GM15510 (cell line): Measurements from ENCODE around the gene NAP1L1.

Experiments used
- POLR2A ChIP-seq: IDR thresholded peaks from 3 replicates; pipeline ENCODE4 v1.6.1; 2011; ENCODE audit warnings: borderline replicate concordance; ENCODE audit not compliant: insufficient read length; ENCODE audit errors: extremely low read depth

Gene NAP1L1

GRCh38 chr12:76002598-76003354 is 81.7 kb downstream of the NAP1L1 start:
- no peak for TF ChIP-seq POLR2A

DNA sequence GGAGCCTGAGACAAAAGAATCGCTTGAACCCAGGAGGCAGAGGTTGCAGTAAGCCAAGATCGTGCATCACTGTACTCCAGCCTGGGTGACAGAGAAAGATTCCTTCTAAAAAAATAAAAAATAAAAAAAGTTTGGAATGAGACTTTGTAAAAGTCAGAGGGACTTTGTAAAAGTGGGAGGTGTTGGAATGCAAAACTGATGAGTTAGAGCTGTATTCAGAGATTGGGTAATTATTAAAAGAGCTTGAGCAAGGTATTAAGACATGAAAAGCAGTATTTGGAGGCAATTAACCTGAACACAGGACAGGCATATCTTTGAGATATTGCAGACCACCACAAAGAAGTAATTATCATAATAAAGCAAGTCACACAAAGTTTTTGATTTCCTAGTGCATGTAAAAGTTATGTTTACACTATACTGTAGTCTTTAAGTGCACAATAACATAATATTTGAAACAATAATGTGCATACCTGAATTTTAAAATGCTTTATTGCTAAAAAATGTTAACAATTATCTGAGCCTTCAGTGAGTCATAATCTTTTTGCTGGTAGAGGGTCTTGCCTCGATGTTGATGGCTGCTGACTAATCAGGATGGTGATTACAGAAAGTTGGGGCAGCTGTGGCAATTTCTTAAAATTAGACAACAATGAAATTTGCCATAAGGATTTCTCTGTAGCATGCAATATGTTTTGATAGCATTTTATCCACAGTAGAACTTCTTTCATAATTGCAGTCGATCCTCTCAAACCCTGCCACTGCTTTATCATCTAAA is 86.0 kb downstream of the NAP1L1 start:
- TF ChIP-seq POLR2A: no peak

DNA sequence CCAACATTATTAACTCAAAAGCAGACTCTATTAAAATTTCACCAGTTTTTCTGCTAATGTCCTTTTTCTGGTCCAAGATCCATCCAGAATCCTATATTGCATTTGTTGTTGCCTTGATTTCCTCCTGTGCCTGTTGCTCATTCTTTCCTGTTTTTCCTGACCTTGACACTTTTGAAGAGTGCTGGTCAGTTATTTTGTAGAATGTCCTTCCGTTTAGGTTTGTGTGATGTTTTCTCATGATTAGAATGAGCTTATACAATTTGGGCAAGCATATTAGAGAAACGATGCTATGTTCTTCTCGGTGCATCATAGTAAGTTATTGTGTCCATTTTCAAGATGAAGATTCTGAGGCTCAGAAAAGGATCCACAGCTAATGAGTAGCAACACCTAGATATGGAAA is 86.8 kb downstream of the NAP1L1 start:
- TF ChIP-seq POLR2A: no peak

DNA sequence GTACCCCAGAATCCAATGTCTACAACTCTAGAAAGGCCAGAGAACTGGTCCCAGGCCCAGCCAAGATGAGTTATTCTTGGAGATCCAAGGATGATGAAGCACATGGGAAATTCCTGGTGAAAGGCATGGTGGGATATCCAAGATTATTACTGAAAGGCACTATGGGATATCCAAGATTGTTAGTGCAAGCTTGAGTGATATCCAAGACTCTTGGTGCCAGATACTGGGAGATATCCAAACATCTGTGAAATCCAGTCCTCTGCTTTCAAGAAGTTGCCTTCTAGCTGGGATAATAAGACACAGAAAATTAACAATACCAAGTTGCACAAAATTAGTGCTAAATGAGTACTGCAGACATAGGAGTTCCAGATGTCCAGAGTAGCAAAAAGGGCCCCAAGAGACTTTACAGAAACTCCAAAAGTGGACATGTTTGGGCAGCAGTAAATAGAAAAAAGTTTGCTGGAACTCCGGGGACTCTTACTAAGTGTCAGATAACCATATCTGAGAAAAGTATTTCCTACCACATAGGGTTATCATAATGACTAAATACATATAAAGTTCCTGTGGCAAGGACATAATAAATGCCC is 87.5 kb downstream of the NAP1L1 start:
- no peak for TF ChIP-seq POLR2A

GRCh38 chr12:75995691-75996090 is 88.8 kb downstream of the NAP1L1 start:
- no peak for TF ChIP-seq POLR2A

- TF ChIP-seq POLR2A: no peak
Measured at GRCh38 chr12:75994069-75994740, 90.3 kb downstream of the NAP1L1 start.

- no peak for TF ChIP-seq POLR2A
Measured at GRCh38 chr12:75991753-75992152, 92.7 kb downstream of the NAP1L1 start.

GRCh38 chr12:75990189-75990912 is 94.1 kb downstream of the NAP1L1 start:
- no peak for TF ChIP-seq POLR2A
